ENCODE results near the gene TTLL9.

DNA sequence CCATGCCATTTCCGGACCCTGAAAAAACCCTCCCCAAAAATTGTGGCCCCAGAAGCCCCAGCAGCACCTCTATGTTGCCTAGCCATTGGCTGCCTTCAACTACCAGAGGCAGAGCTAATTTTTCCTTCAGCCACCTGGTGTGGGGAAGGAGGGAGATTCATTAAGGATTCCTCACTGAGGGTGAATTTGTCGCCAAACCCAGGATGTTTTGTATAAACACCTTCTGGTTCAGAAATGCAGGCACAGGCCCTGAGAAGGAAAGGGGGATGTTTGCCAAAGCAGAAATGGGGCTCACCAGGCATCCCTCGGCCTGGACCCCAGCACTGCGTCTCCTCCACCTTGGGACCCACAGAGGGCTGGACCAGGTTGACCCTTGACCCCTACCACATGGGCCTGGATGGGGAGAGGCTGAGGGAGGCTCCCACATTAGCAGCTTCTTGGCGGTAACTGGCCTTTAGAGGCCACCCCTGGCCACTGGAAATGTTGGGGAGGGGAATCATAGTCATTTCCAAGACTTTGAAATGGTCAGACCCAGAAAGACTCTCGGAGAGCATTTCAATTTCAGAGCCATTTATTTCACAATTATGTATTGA, 83.2 kb downstream of the TTLL9 start:
- TF ChIP-seq, protein P1, sequence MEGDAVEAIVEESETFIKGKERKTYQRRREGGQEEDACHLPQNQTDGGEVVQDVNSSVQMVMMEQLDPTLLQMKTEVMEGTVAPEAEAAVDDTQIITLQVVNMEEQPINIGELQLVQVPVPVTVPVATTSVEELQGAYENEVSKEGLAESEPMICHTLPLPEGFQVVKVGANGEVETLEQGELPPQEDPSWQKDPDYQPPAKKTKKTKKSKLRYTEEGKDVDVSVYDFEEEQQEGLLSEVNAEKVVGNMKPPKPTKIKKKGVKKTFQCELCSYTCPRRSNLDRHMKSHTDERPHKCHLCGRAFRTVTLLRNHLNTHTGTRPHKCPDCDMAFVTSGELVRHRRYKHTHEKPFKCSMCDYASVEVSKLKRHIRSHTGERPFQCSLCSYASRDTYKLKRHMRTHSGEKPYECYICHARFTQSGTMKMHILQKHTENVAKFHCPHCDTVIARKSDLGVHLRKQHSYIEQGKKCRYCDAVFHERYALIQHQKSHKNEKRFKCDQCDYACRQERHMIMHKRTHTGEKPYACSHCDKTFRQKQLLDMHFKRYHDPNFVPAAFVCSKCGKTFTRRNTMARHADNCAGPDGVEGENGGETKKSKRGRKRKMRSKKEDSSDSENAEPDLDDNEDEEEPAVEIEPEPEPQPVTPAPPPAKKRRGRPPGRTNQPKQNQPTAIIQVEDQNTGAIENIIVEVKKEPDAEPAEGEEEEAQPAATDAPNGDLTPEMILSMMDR (IDR thresholded peaks at IDR 0.05), result no peak
- no peak for TF ChIP-seq POLR2A (IDR thresholded peaks at IDR 0.05)

Measured in thyroid gland (tissue), 4 donors.